ENCODE measurements around the gene TAB2. TPM values are rescaled to one million over a fixed set of nuclear protein-coding genes. Genes with fewer than 3 reads are reported as not detected.

Gene TAB2
- total RNA-seq, 1 donor from 2014 or later: 65.8 TPM

DNA sequence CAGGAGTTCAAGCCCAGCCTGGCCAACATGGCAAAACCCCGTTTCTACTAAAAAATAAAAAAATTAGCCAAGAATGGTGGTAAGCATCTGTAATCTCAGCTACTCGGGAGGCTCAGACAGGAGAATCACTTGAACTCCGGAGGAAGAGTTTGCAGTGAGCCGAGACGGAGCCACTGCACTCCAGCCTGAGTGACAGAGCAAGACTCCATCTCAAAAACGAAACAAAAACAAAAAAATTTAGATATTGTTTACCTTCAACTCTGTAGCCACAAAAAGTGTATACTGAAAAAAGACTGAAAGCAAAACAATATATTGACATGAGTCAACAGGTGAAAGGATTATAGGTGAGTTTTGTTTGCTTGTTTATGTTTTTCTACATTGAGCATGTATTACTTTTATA lies 30.6 kb upstream of the TAB2 start:
- Histone ChIP-seq H3K27ac (no peak overlapping the region), H3K4me3 (no peak overlapping the region), H3K4me1 (no peaks in the 10 kb centered on the region), H3K27me3 (no peaks in the 10 kb centered on the region), H3K36me3 (no peaks in the 10 kb centered on the region), H3K9me3 (no peaks in the 10 kb centered on the region)
- TF ChIP-seq, protein P1, sequence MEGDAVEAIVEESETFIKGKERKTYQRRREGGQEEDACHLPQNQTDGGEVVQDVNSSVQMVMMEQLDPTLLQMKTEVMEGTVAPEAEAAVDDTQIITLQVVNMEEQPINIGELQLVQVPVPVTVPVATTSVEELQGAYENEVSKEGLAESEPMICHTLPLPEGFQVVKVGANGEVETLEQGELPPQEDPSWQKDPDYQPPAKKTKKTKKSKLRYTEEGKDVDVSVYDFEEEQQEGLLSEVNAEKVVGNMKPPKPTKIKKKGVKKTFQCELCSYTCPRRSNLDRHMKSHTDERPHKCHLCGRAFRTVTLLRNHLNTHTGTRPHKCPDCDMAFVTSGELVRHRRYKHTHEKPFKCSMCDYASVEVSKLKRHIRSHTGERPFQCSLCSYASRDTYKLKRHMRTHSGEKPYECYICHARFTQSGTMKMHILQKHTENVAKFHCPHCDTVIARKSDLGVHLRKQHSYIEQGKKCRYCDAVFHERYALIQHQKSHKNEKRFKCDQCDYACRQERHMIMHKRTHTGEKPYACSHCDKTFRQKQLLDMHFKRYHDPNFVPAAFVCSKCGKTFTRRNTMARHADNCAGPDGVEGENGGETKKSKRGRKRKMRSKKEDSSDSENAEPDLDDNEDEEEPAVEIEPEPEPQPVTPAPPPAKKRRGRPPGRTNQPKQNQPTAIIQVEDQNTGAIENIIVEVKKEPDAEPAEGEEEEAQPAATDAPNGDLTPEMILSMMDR (IDR thresholded peaks at IDR 0.05): no peak
- intact Hi-C loops (cut with DNase I): no loop called here
- ATAC-seq: no peak
- no peak for DNase-seq

GRCh38 chr6:149289192-149289781 lies 28.2 kb upstream of the TAB2 start:
- TF ChIP-seq, protein P1 (IDR thresholded peaks at IDR 0.05): no peak
- no peak for DNase-seq
- H3K4me1 ChIP-seq: no peaks in the 10 kb centered on the region
- intact Hi-C loops (cut with DNase I): no loop called here
- no peak overlapping the region for H3K4me3 ChIP-seq
- H3K27ac ChIP-seq: no peak overlapping the region
- H3K27me3 ChIP-seq: no peaks in the 10 kb centered on the region
- ATAC-seq: no peak
- H3K36me3 ChIP-seq: no peaks in the 10 kb centered on the region
- H3K9me3 ChIP-seq: no peaks in the 10 kb centered on the region

GRCh38 chr6:149289966-149290365 lies 27.5 kb upstream of the TAB2 start:
- Histone ChIP-seq H3K4me3 (no peak overlapping the region), H3K36me3 (no peaks in the 10 kb centered on the region), H3K27ac (no peak overlapping the region), H3K27me3 (no peaks in the 10 kb centered on the region), H3K9me3 (no peaks in the 10 kb centered on the region), H3K4me1 (no peaks in the 10 kb centered on the region)
- TF ChIP-seq, protein P1 (IDR thresholded peaks at IDR 0.05): no peak
- intact Hi-C loops (cut with DNase I): no loop called here
- DNase-seq: no peak
- ATAC-seq: no peak

GRCh38 chr6:149293244-149293643 lies 24.3 kb upstream of the TAB2 start:
- TF ChIP-seq, protein P1 (IDR thresholded peaks at IDR 0.05): no peak
- intact Hi-C loops (cut with DNase I): no loop called here
- Histone ChIP-seq H3K4me3 (no peak overlapping the region), H3K27ac (no peak overlapping the region), H3K27me3 (no peaks in the 10 kb centered on the region), H3K9me3 (no peaks in the 10 kb centered on the region), H3K4me1 (no peaks in the 10 kb centered on the region), H3K36me3 (no peaks in the 10 kb centered on the region)
- ATAC-seq (no peak), DNase-seq (no peak)

DNA sequence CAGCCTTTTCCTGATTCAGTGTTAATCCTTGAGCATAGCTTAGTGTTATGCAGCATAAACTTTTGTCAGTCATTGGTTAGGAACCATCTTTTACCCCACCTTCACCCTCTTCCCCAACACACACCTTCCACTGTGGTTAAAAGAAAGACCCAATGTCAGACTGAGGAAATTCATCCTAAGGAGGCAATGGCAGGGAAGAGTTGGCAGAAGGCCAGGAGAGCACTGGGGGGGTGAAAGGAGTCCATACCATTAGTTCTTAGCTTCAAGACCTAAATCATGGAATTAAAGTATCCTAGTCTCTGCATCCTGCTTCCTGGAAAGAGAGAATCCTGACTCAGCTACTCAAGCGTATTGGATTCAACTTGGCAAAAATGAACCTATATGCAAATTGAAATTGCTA lies 16.9 kb upstream of the TAB2 start:
- Histone ChIP-seq H3K4me1 (no peaks in the 10 kb centered on the region), H3K27me3 (no peaks in the 10 kb centered on the region), H3K36me3 (no peaks in the 10 kb centered on the region), H3K27ac (no peak overlapping the region), H3K4me3 (no peak overlapping the region), H3K9me3 (no peaks in the 10 kb centered on the region)
- DNase-seq (no peak), ATAC-seq (no peak)
- intact Hi-C loops (cut with DNase I): no loop called here
- TF ChIP-seq, protein P1 (IDR thresholded peaks at IDR 0.05): no peak

DNA sequence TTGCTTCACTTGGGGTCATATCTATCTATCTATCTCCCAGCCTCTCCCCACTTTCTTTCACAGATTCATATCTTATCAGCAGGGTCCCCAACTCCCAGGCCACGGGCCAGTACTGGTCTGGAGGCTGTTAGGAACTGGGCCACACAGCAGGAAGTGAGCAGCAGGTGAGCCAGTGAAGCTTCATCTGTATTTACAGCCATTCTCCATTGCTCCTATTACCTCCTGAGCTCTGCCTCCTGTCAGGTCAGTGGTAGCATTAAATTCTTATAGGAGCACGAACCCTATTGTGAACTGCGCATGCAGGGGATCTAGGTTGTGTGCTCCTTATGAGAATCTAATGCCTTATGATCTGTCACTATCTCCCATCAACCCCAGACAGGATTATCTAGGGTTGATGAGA lies 14.8 kb upstream of the TAB2 start:
- intact Hi-C loops (cut with DNase I): no loop called here
- no peak overlapping the region for H3K27ac ChIP-seq
- H3K27me3 ChIP-seq: no peaks in the 10 kb centered on the region
- TF ChIP-seq, protein P1 (IDR thresholded peaks at IDR 0.05): no peak
- H3K9me3 ChIP-seq: no peaks in the 10 kb centered on the region
- H3K4me1 ChIP-seq: no peaks in the 10 kb centered on the region
- DNase-seq (no peak), ATAC-seq (no peak)
- H3K36me3 ChIP-seq: no peaks in the 10 kb centered on the region
- H3K4me3 ChIP-seq: no peak overlapping the region

All from upper lobe of right lung (tissue), 1 donor.